Neural progenitor cell (in vitro differentiated cells): ENCODE measurements around the gene ORC3.
"Not testable (repeated sequence)": the region's sequence is repeated elsewhere in the genome, so short reads cannot be mapped to it uniquely, and the experiment has no call there.

Source experiments
- CTCF ChIP-seq: fragments of 200-600 bp; sonication (generic); IDR thresholded peaks from 2 replicates; pipeline ENCODE4 v1.5.1; 2017; ENCODE audit warnings: antibody characterized with exemption, mild to moderate bottlenecking
- EZH2 ChIP-seq: fragments of 200-600 bp; sonication (generic); IDR thresholded peaks from 2 replicates; pipeline ENCODE4 v1.6.1; 2017; ENCODE audit warnings: antibody characterized with exemption, mild to moderate bottlenecking, moderate library complexity
- EZH2phosphoT487 ChIP-seq: fragments of 200-600 bp; sonication (generic); IDR thresholded peaks from 2 replicates; pipeline ENCODE4 v1.6.1; 2017; ENCODE audit warnings: antibody characterized with exemption

GRCh38 chr6:87708581-87709427 lies 118.9 kb downstream of the ORC3 start:
- TF ChIP-seq CTCF, EZH2phosphoT487, EZH2: not testable (repeated sequence)
